RWPE1 (cell line): ENCODE measurements around the gene UBXN7.
"Not testable (repeated sequence)": the region's sequence is repeated elsewhere in the genome, so short reads cannot be mapped to it uniquely, and the experiment has no call there.

ENCODE experiments used
- CTCF ChIA-PET: fragments of 350-600 bp; sonication (Branson Sonifier 250); formaldehyde crosslinking; extraction: SDS; loops from one replicate; lab custom pipeline; 2021; lab: Yijun Ruan, JAX
- POLR2A ChIA-PET: fragments of 400-600 bp; formaldehyde crosslinking; extraction: SDS; loops from one replicate; lab custom pipeline; 2020; ENCODE audit warnings: antibody characterized with exemption; ENCODE audit not compliant: low non-redundant PET; lab: Yijun Ruan, JAX
- DNase-seq: peaks from one replicate; pipeline ENCODE4 v3.0.0; 2012; ENCODE audit warnings: low spot score
- H3K27ac ChIP-seq: fragments of 450-650 bp; 2 replicates; pipeline ENCODE4 v1.5.1; 2017
- TF ChIP-seq, protein P1 (sequence below): fragments of 450-650 bp; conservative IDR thresholded peaks from 2 replicates; pipeline ENCODE4 v1.5.1; 2017; ENCODE audit warnings: low read depth, mild to moderate bottlenecking

The UBXN7 gene

DNA sequence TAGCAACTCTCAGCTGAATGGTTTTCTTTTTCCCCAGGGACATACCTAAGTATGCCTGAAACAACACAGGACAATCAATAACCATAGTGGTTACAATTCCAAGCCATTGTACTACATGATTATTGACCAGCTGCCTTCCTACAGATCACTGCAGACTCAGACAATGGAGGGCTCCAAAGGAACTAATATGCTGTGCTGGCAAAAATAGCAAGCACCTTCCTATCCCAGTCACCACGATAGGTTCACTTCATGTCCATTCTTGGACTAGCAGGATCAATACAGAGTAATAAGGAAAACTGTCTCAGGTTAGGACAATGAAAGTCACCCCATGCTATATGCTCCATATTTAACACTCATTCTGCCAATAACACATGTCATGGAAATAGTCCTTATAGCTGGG is 76.6 kb downstream of the UBXN7 start:
- no peak for DNase-seq
- no peak overlapping the region for H3K27ac ChIP-seq
- TF ChIP-seq, protein P1, sequence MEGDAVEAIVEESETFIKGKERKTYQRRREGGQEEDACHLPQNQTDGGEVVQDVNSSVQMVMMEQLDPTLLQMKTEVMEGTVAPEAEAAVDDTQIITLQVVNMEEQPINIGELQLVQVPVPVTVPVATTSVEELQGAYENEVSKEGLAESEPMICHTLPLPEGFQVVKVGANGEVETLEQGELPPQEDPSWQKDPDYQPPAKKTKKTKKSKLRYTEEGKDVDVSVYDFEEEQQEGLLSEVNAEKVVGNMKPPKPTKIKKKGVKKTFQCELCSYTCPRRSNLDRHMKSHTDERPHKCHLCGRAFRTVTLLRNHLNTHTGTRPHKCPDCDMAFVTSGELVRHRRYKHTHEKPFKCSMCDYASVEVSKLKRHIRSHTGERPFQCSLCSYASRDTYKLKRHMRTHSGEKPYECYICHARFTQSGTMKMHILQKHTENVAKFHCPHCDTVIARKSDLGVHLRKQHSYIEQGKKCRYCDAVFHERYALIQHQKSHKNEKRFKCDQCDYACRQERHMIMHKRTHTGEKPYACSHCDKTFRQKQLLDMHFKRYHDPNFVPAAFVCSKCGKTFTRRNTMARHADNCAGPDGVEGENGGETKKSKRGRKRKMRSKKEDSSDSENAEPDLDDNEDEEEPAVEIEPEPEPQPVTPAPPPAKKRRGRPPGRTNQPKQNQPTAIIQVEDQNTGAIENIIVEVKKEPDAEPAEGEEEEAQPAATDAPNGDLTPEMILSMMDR = no peak
- ChIA-PET CTCF (interaction anchor here (0.7 kb wide), 1 partner anchor 19 kb away, joined by 4 read pairs; no protein-coding TSS in a partner anchor), POLR2A (no interaction called here)

- CTCF ChIA-PET = interaction anchor here (0.6 kb wide), 1 partner anchor 441 kb away, joined by 3 read pairs; no protein-coding TSS in a partner anchor
- POLR2A ChIA-PET = no interaction called here
- TF ChIP-seq, protein P1 = no peak
- no peak for DNase-seq
- H3K27ac ChIP-seq = no peak overlapping the region
Measured at GRCh38 chr3:196354132-196354531, 78.1 kb downstream of the UBXN7 start.

GRCh38 chr3:196351541-196351940 is 80.7 kb downstream of the UBXN7 start:
- no peak for DNase-seq
- CTCF ChIA-PET = no interaction called here
- H3K27ac ChIP-seq = no peak overlapping the region
- TF ChIP-seq, protein P1 = no peak
- POLR2A ChIA-PET = no interaction called here

GRCh38 chr3:196350067-196350466 is 82.2 kb downstream of the UBXN7 start:
- CTCF ChIA-PET = interaction anchor here (0.8 kb wide), 1 partner anchor 14 kb away, joined by 3 read pairs; no protein-coding TSS in a partner anchor
- H3K27ac ChIP-seq = no peak overlapping the region
- DNase-seq = no peak
- TF ChIP-seq, protein P1 = no peak
- POLR2A ChIA-PET = interaction anchor here (0.6 kb wide), 1 partner anchor 61 kb away, joined by 9 read pairs; no protein-coding TSS in a partner anchor

DNA sequence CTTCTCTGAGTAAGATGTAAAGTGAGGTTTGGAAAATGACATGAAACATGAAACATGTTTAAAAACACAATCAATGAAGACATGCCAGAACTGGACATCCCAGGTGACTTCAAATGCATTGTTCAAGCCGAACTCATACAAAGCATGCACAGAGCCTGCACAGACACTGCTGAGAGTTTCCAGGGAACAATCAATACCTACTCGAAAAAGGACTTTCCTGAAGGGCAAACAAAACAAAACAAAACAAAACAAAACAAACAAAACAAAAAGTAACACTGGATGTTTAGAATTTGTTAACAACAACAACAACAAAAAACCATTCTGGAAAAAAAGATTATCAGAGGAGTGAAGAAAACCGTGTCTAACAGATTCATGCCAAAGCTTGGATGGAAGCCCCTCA is 83.5 kb downstream of the UBXN7 start:
- no peak for DNase-seq
- CTCF ChIA-PET = interaction anchor here (0.8 kb wide), 1 partner anchor 10 kb away, joined by 6 read pairs; no protein-coding TSS in a partner anchor
- POLR2A ChIA-PET = no interaction called here
- TF ChIP-seq, protein P1 = no peak
- H3K27ac ChIP-seq = no peak overlapping the region

DNA sequence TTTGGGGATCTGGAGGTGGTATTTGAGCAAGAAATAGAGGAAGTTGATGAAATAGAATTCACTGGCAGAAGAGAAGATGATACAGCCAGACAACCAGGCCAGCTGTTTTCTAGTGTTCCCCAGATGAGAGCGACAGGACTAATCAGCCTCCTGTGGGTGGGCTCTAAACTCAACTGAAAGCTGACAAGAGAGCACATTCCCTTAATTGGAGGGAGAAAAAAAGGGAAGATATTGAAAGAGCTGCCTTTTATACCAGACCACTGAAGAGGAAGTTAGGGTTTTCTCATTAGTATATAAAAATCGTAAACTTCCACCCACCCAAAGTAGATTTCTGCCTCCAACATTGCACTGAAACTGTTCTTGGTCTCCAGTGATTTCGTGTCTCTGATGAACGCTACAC is 87.6 kb downstream of the UBXN7 start:
- CTCF ChIA-PET = no interaction called here
- DNase-seq = no peak

GRCh38 chr3:196343917-196344316 is 88.3 kb downstream of the UBXN7 start:
- H3K27ac ChIP-seq, DNase-seq, POLR2A ChIA-PET, CTCF ChIA-PET: not testable (repeated sequence)

More for the DNA sequence above, 87.6 kb downstream of the UBXN7 start:
- no peak overlapping the region for H3K27ac ChIP-seq
- TF ChIP-seq, protein P1 = no peak
- POLR2A ChIA-PET = no interaction called here
